Stimulated activated CD4-positive, alpha-beta T cell treated with anti-CD3 and anti-CD28 coated beads, TNF-alpha, amount 100 ng/mL, for 4 hours (primary cell): Measurements from ENCODE around the gene DDX49.
"Not testable (repeated sequence)": the region's sequence is repeated elsewhere in the genome, so short reads cannot be mapped to it uniquely, and the experiment has no call there.

ENCODE experiments used
- DNase-seq, 3 experiments: peaks; one replicate each; pipeline ENCODE4 v3.0.0-alpha.2; 2020; ENCODE audit warnings: low read depth in 3 of 3

DDX49 gene

GRCh38 chr19:18910801-18911436 lies 8.6 kb upstream of the DDX49 start:
- no peak for DNase-seq

GRCh38 chr19:18912933-18913332 lies 6.6 kb upstream of the DDX49 start:
- DNase-seq = no peak

- DNase-seq = no peak
These were observed 6.0 kb upstream of the DDX49 start for GRCh38 chr19:18913466-18913865.

DNA sequence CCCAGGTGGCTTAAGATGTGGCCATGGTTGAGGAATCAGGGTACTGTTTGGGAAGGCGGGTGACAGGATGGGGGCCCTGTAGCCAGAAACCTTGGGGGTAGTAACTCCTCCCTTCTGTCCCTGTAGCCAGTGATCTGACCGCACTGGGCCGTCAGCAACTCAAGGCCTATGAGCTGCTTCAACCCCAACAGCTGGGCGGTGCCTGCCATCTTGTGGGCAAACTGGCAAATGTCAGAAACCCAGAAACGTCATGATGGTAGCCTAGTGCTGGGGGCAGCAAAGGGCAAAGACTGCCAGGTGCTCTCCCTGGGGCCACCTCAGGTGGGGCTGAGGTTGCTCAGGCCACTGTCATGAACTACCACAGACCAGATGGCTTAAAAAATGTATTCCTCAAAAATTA lies 3.9 kb upstream of the DDX49 start:
- DNase-seq = no peak

DNA sequence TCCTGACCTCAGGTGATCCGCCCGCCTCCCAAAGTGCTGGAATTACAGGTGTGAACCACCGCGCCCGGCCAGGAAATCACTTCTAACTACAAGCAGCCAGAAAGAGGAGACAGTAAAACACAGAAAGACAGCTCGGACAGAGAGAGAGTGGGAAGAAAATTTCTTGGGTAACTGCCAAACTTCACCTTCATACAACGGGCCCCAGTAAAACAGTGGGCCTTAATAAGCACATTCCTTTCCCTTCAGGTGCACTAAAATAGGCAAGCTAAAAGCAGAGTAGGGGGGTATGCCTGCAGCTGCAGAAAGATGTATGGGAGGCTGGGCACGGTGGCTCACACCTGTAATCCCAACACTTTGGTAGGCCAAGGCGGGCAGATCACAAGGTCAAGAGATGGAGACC lies 1.9 kb upstream of the DDX49 start:
- DNase-seq = not testable (repeated sequence)

GRCh38 chr19:18919900-18920214 lies 342 bp downstream of the DDX49 start:
- no peak for DNase-seq

- DNase-seq = no peak
These were observed 885 bp downstream of the DDX49 start for GRCh38 chr19:18920400-18920799.

DNA sequence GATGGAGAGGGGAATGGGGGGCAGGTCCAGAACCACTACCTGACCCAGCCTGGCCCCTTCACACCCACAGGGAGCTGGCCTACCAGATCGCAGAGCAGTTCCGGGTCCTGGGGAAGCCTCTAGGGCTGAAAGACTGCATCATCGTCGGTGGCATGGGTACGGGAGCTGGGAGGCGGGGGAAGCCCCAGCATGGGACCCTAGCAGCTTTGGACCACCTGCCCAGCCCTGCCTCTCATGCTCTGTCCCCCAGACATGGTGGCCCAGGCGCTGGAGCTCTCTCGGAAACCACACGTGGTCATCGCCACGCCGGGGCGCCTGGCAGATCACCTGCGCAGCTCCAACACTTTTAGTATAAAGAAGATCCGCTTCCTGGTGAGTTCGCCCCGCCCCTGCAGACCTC lies 2.1 kb downstream of the DDX49 start:
- DNase-seq = no peak

- DNase-seq = no peak
These were observed 2.9 kb downstream of the DDX49 start for GRCh38 chr19:18922228-18922985.

- no peak for DNase-seq
These were observed 5.2 kb downstream of the DDX49 start for GRCh38 chr19:18924684-18925213.

DNA sequence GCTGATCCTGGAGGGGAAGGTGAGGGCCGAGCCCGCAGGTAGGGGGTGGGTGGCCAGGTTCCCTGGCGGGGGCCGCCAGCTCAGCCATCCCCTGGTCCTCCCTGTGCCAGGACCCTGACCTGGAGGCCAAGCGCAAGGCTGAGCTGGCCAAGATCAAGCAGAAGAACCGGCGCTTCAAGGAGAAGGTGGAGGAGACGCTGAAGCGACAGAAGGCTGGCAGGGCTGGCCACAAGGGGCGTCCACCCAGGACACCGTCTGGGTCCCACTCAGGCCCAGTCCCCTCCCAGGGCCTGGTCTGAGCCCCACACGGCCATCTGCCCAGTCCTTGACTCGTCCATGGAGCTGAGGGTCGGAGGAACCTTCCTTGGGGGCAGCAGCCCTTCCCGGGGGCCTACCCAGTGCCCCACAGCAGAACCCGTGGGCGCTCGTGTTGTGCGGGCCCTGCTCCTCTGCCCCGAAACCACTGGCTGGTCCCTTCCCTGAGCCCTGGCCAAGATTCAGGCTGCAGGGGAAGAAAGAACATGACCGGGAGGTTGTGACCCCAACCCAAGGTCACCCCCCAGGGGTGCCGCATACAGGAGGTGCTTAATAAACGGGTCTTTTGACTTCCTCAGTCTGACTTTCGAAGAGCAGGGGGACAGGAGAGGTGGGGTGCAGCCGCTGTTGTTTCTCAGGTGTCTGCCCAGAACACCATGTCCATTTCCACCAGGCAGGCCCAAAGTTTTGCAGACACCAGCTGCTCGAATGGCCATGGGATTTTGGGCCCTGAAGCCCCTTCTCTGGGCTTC lies 8.7 kb downstream of the DDX49 start:
- no peak for DNase-seq

DNA sequence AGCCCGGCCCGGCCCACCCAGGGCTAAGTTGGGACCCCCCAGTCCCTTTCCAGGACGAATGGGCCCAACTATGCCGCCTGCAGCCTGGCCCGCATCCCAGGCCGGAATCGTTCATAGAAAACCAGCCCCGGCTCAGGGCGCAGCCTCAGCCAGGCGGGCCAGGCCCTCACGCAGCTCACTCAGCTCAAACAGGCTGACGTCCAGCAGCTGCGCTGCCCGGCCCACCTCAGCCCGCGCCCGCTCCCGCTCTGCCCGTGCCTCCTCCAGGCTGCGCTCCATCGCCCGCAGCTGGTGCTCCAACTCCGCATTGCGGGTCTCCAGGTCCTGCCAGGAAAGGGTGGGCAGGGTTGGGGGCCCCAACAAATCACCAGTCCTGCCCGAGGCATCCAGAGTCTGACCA lies 9.8 kb downstream of the DDX49 start:
- DNase-seq = no peak

DNA sequence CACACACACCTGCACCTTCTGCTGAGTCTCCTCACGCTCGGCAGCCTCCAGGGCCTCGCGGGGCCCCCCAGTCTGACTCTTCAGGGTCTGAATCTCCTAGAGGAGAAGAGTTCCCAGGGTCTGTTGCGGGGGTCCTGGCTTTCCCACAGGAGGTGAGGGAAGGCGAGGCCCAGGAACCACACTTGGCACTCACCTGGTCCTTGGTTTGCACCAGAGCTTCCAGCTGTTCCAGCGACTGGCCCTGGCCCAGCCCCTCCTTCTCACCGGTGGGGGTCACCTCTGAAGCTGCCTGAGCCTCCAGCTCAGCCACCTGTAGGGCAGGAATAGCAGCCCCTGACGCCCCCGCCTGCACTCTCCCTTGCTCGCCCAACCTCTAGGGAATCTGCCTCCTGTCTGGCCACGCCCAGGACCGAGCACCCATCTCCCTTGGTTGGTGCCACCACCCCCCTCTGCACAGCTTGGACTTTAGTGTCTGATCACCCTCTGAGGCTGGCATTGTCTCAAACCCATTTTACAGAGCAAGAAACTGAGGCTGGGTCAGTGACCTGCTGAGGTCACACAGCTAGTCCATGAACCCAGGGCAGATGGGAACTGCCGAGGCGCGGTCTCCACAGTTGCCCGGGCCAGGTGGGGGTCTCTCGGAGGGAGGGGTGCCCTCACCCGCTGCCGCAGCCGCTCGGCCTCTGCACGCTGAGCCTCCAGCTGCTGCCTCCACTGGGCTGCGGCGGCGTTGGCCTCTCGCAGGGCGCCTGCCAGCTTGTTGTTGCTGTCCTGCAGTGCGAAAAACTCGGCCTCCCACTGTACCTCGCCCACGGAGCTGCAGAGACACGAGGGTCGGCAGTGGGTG lies 12.0 kb downstream of the DDX49 start:
- no peak for DNase-seq

DNA sequence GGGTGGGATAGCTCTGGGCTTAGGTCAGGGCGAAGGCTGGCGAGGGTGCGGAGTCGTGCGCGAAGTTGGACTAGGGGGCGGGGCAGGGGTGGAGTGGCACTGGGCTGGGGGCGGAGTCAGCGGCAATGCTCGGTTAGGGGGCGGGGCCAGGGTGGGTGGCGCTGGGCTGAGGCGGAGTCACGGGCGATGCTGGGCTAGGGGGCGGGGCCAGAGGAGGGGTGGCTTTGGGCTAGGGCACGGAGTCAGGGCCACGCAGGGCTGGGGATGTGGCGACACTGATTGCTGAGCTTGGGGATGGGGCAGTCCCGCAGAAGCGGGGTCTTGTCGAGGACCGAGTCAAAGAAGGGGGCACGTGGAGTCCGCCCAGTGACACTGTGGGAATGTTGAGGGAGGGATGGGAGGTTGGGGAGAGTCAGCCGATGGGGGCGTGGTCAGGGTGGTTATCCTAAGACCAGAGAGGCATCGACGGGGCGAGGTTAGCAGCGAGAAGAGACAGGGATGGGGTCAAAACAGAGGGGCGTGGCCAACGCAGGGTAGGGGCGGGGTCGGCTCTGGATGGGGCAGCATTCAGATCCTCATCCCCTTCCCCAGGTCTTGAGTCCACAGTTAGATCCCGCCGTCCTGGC lies 12.8 kb downstream of the DDX49 start:
- peak; percentile 71 to 76 (median 74) for DNase-seq

DNA sequence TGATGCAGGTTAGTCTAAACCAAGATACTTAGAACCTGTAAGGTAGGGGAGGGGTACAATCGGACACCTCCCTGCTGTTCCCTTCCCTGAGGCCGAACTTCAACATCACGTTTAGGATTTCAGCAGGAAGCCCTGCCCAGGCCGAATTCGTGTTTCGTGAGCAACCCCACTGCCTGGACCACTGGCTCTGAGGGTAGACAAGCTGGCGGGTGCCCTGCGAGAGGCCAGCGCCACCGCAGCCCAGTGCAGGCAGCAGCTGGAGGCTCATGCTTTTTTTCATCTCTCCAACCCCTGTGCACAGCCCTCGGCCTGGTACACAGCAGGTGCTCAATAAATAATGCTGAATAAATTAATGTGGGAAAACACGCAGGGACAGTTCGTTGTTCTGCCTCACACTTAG lies 13.8 kb downstream of the DDX49 start:
- DNase-seq = no peak

DNA sequence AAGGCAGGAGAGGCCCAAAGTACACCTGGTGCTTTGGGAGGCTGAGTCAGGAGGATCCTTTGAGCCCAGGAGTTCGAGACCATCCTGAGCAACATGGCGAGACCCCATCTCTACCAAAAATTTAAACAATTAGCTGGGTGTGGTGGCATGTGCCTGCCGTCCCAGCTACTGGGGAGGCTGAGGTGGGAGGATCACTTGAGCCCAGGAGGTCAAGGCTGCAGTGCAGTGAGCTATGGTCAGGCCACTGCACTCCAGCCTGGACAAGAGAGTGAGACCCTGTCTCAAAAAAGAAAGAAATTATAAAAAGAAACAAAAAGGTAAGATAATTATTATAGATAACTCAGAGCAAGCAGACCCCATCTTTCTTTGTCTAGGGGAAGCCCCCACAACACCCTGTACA lies 19.6 kb downstream of the DDX49 start:
- no peak for DNase-seq

GRCh38 chr19:18939922-18940768 lies 20.6 kb downstream of the DDX49 start:
- DNase-seq = no peak

DNA sequence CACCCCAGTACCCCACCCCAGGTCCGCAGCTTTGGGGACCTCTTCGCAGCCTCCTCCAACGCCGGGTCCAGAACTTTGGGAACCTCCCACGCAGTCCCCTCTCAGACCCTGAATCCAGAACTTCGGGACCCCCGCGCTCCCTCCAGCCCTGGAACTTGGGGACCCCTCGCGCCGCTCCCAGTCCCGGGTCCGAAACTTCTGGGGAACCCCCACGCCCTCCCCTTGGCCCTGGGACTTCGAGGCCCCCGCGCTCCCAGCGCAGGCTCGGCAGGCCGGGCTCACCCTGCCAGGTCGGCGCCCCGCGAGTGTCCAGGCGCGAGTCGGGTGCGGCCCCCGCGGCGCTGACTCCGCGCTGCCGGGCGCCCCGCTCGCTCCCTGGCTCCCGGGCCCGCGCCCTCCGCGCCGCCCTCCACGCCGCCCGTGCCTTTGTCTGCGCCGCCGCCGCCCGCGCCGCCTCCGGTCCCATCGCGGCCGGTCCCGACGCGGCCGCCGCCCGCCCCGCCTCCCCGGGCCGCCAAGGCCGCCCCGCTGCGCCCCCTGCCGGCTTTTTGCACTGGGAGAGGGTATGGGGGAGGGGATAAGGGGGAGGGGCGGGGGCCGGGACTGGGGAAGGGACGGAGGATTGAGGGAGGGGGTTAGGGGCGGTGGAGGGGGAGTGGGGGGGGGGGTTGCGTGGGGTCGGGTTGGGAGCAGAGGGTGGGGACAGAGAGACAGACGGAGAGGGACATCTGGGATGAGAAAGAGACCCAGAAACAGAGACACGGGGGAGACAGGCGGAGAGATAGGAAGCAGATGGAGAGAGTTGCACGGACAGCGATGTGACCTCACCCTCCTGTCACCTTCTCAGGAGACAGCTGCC lies 21.5 kb downstream of the DDX49 start, which contains the start of gene HOMER3:
TSS of gene HOMER3 (minus strand) at position 449 of the 859 bp plus-strand sequence. CDS start 2,235 bp downstream, outside the sequence.
- DNase-seq = peak; percentile 59 to 72 (median 62)
